ENCODE data around the gene ENO4. TPM values are rescaled to one million over a fixed set of nuclear protein-coding genes. Genes with fewer than 3 reads are reported as not detected.

The ENO4 gene
- total RNA-seq, 2 experiments from 2014 or later: not detected

DNA sequence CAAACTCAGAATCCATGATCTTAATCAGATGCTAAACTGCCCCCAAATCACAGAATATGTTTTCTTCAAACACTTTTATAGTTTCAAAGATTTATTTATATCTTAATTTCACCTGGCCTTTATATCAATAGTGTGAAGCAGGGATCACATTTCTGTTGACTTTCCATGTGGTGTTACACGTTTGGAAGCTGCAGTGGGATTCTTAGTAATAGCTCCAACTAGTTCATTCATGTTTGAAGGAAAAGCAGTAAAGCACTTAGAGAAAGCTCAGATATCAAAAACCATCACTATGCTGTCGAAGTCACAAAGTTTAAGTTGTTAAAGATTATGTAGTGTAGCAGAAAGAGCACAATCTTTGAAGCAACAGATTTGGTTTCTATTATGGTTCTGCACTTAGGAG is 16.8 kb downstream of the ENO4 start:
- Mint-ChIP-seq H3K36me3 (ENCODE audit: low read depth) (no peaks in the 10 kb centered on the region), H3K4me3 (no peak overlapping the region), H3K27ac (no peak overlapping the region), H3K27me3 (no peaks in the 10 kb centered on the region), H3K4me1 (no peaks in the 10 kb centered on the region), H3K9me3 (no peaks in the 10 kb centered on the region)
- ChIA-PET POLR2A (no interaction called here), CTCF (no interaction called here)
- no peak for DNase-seq

DNA sequence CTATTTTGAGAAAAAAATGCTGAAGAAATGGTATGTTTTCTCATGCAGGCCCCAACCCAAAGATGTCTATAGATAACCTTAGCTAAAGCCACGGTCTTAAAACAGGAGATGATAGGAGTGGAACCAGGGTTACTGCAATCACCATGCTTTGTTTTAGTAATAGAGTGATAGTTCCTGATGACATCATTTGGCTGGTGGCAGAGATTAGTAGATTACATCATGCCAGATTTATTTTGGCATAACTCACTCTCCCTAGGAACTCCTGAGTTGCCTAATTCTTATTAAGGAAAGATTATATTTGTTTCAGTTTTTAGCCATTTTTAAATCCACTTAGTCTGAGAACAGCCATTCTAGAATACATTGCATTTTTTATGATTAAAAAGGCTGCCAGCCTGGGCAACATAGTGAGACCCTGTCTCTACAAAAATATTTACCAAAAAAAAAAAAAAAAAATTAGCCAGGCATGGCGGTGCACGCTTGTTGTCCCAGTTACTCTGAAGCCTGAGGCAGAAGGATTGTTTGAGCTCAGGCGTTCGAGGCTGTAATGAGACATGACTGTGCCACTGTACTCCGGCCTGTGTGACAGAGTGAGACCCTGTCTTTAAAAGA is 17.8 kb downstream of the ENO4 start:
- H3K4me1 Mint-ChIP-seq: no peaks in the 10 kb centered on the region

GRCh38 chr10:116868198-116868676 is 18.9 kb downstream of the ENO4 start:
- Mint-ChIP-seq H3K36me3 (ENCODE audit: low read depth) (no peaks in the 10 kb centered on the region), H3K4me3 (no peak overlapping the region), H3K9me3 (no peaks in the 10 kb centered on the region), H3K27me3 (no peaks in the 10 kb centered on the region), H3K27ac (no peak overlapping the region), H3K4me1 (no peaks in the 10 kb centered on the region)
- CTCF ChIA-PET: no interaction called here
- POLR2A ChIA-PET: no interaction called here
- DNase-seq: no peak

More for the DNA sequence above, 17.8 kb downstream of the ENO4 start:
- ChIA-PET CTCF (no interaction called here), POLR2A (no interaction called here)
- no peak for DNase-seq
- Mint-ChIP-seq H3K4me3 (no peak overlapping the region), H3K27ac (no peak overlapping the region), H3K36me3 (ENCODE audit: low read depth) (no peaks in the 10 kb centered on the region), H3K27me3 (no peaks in the 10 kb centered on the region), H3K9me3 (no peaks in the 10 kb centered on the region)

- DNase-seq: no peak
- no peak overlapping the region for H3K27ac Mint-ChIP-seq
- CTCF ChIA-PET: no interaction called here
- no peaks in the 10 kb centered on the region for H3K27me3 Mint-ChIP-seq
- H3K4me1 Mint-ChIP-seq: no peaks in the 10 kb centered on the region
- POLR2A ChIA-PET: no interaction called here
- H3K9me3 Mint-ChIP-seq: no peaks in the 10 kb centered on the region
- H3K4me3 Mint-ChIP-seq: no peak overlapping the region
- no peaks in the 10 kb centered on the region for H3K36me3 Mint-ChIP-seq (ENCODE audit: low read depth)
Observed at GRCh38 chr10:116868722-116869121, 19.4 kb downstream of the ENO4 start.

DNA sequence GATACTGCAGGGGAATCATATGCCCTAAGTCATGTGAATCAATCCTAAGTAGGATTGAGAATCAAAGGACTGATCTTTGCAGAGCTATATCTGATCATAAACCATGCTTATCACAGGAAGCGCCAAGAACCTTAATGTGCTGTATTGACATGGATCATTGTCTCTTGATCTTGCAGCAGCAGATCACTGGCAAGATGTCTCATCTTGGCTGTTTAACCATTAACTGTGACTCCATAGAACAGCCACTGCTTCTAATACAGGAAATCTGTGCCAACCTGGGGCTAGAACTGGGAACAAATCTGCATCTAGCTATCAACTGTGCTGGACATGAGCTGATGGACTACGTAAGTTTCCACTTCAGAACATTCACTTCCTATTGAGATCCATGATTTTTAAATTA is 21.6 kb downstream of the ENO4 start:
- CTCF ChIA-PET: no interaction called here
- H3K9me3 Mint-ChIP-seq: no peaks in the 10 kb centered on the region
- H3K4me1 Mint-ChIP-seq: no peaks in the 10 kb centered on the region
- DNase-seq: no peak
- H3K36me3 Mint-ChIP-seq (ENCODE audit: low read depth): no peaks in the 10 kb centered on the region
- no peak overlapping the region for H3K4me3 Mint-ChIP-seq
- H3K27ac Mint-ChIP-seq: no peak overlapping the region
- no peaks in the 10 kb centered on the region for H3K27me3 Mint-ChIP-seq
- POLR2A ChIA-PET: no interaction called here

GRCh38 chr10:116873134-116873533 is 23.8 kb downstream of the ENO4 start:
- Mint-ChIP-seq H3K9me3 (no peaks in the 10 kb centered on the region), H3K27me3 (no peaks in the 10 kb centered on the region), H3K4me3 (no peak overlapping the region), H3K27ac (no peak overlapping the region), H3K36me3 (ENCODE audit: low read depth) (no peaks in the 10 kb centered on the region), H3K4me1 (no peaks in the 10 kb centered on the region)
- ChIA-PET POLR2A (no interaction called here), CTCF (no interaction called here)
- no peak for DNase-seq

GRCh38 chr10:116875897-116876296 is 26.6 kb downstream of the ENO4 start:
- H3K4me3 Mint-ChIP-seq: no peak overlapping the region
- DNase-seq: no peak
- no peaks in the 10 kb centered on the region for H3K27me3 Mint-ChIP-seq
- ChIA-PET POLR2A (no interaction called here), CTCF (no interaction called here)
- no peaks in the 10 kb centered on the region for H3K9me3 Mint-ChIP-seq
- no peaks in the 10 kb centered on the region for H3K4me1 Mint-ChIP-seq
- H3K36me3 Mint-ChIP-seq (ENCODE audit: low read depth): no peaks in the 10 kb centered on the region
- no peak overlapping the region for H3K27ac Mint-ChIP-seq

- Mint-ChIP-seq H3K27ac (no peak overlapping the region), H3K27me3 (peaks cover 2% of the 10 kb centered on the region), H3K36me3 (ENCODE audit: low read depth) (no peaks in the 10 kb centered on the region), H3K4me3 (no peak overlapping the region), H3K9me3 (no peaks in the 10 kb centered on the region), H3K4me1 (no peaks in the 10 kb centered on the region)
- ChIA-PET POLR2A (no interaction called here), CTCF (no interaction called here)
- no peak for DNase-seq
Observed at GRCh38 chr10:116877391-116877790, 28.1 kb downstream of the ENO4 start.

DNA sequence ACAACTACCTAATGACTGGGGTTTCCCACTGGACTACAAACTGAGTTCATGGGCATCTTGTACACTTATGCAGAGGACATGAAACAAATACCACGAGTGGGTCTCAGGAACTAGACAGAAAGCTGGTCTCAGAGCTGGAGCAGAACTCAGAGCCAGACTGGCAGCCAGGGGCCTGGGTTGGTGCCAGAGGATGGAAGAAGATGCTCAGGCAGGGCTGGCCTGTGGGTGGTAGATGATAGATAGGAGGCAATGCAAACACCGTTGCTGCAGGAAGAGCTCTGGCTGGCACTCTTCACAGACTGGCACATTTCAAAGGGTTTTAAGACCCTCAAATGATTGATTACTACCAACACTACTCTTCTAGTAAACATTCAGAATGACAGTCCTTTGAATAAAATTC is 28.8 kb downstream of the ENO4 start:
- ChIA-PET POLR2A (no interaction called here), CTCF (no interaction called here)
- no peak for DNase-seq
- no peak overlapping the region for H3K27ac Mint-ChIP-seq
- peaks cover 2% of the 10 kb centered on the region for H3K27me3 Mint-ChIP-seq
- H3K4me1 Mint-ChIP-seq: no peaks in the 10 kb centered on the region
- H3K4me3 Mint-ChIP-seq: no peak overlapping the region
- H3K36me3 Mint-ChIP-seq (ENCODE audit: low read depth): no peaks in the 10 kb centered on the region
- H3K9me3 Mint-ChIP-seq: no peaks in the 10 kb centered on the region

GRCh38 chr10:116879817-116880216 is 30.5 kb downstream of the ENO4 start:
- CTCF ChIA-PET: no interaction called here
- Mint-ChIP-seq H3K36me3 (ENCODE audit: low read depth) (no peaks in the 10 kb centered on the region), H3K4me3 (no peak overlapping the region), H3K9me3 (no peaks in the 10 kb centered on the region), H3K4me1 (no peaks in the 10 kb centered on the region), H3K27ac (no peak overlapping the region), H3K27me3 (peaks cover 2% of the 10 kb centered on the region)
- POLR2A ChIA-PET: no interaction called here
- no peak for DNase-seq

DNA sequence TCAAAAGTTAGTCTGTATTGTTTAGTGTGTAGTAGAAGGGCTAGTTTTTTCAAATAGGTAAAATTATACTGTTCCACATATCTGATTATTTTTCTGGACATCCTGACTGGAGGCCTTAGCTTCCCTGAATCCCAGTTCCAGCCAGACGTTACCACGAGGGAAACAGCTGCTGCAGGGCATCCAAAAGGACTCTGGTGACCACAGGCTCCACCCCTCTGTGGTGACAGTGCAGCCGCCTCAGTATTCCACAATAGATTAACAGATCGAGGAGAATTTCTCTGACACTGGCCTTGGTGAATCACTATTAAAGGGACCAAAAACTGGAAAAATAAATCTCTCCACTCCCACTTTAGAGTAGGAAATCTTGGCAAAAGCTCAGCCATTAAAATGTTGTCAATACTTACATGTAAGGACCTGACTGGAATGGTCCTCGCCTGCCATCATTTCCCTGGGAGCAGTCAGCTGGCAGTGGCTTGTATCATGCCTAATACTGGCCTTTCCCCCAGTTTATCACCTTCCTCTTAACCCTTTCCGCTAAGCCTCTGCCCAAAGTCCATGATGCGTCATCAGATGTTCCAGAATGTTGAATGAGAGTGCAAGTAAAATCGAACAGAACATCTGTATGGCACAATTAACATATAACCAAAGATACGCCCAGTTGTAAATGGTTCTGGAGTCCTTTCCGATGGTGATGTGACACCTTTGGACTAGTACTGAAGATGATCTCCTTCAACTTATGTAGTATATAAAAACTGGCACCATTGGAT is 31.6 kb downstream of the ENO4 start:
- no peak overlapping the region for H3K4me3 Mint-ChIP-seq
- no peaks in the 10 kb centered on the region for H3K9me3 Mint-ChIP-seq
- no peak for DNase-seq
- ChIA-PET CTCF (no interaction called here), POLR2A (no interaction called here)
- H3K27me3 Mint-ChIP-seq: peaks cover 2% of the 10 kb centered on the region
- no peaks in the 10 kb centered on the region for H3K36me3 Mint-ChIP-seq (ENCODE audit: low read depth)
- H3K4me1 Mint-ChIP-seq: no peaks in the 10 kb centered on the region
- no peak overlapping the region for H3K27ac Mint-ChIP-seq

DNA sequence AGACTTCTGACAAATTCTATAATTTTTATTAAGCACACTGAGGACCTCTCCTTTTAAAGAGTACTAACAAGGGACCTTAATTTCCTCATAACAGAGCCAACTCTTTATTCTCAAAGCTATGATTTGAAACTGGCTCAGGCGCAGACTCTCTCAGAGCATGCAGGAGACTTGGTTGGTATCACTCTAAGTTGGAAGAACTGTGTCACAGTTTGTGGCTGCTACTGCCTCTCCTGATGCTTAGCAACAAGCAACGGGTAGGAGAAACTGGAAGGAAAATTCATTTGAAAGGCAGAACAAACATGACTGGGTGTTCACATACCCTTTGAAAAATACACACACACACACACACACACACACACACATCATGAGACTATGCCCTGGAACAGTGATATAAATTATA is 33.3 kb downstream of the ENO4 start:
- Mint-ChIP-seq H3K4me3 (no peak overlapping the region), H3K36me3 (ENCODE audit: low read depth) (no peaks in the 10 kb centered on the region), H3K4me1 (no peaks in the 10 kb centered on the region), H3K9me3 (no peaks in the 10 kb centered on the region), H3K27me3 (peaks cover 2% of the 10 kb centered on the region), H3K27ac (no peak overlapping the region)
- no peak for DNase-seq
- CTCF ChIA-PET: no interaction called here
- POLR2A ChIA-PET: no interaction called here

- Mint-ChIP-seq H3K9me3 (no peaks in the 10 kb centered on the region), H3K27ac (no peak overlapping the region), H3K27me3 (peaks cover 8% of the 10 kb centered on the region), H3K4me3 (no peak overlapping the region), H3K4me1 (no peaks in the 10 kb centered on the region), H3K36me3 (ENCODE audit: low read depth) (no peaks in the 10 kb centered on the region)
- CTCF ChIA-PET: no interaction called here
- DNase-seq: no peak
- POLR2A ChIA-PET: no interaction called here
Observed at GRCh38 chr10:116886772-116887171, 37.5 kb downstream of the ENO4 start.

DNA sequence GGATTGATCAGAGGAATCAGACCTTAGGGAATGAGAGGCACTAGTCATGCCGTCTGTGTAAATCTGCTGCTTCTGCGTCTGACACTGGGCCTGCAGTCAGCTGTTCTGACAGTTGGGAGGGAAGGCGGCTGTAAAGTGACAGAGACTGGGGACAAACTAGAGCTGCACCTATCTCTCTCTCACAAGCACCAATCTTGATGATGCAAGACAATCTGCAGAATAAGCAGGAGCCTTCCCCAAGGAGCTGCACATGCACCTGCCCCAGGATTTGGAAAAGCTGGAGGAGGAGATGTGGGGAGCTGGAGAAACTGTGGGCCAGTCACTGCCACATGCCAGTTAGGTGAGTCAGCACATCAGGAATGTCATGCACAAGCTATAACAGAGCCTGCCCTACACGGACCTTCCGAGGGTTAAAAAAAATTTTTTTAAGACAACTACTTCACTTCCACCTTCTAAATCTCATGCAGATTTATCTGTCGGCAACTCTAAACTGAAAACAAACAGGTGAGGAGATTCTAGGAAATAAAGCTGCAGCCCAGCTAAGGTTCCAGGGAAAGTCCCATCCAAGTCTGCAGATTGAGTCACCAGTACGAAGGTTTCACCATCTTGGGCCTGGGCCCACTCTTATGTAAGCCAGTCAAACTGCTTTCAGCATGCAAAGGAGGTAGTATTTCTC is 39.2 kb downstream of the ENO4 start:
- Mint-ChIP-seq H3K4me3 (no peak overlapping the region), H3K4me1 (no peaks in the 10 kb centered on the region), H3K27ac (no peak overlapping the region), H3K36me3 (ENCODE audit: low read depth) (no peaks in the 10 kb centered on the region), H3K9me3 (no peaks in the 10 kb centered on the region), H3K27me3 (peaks cover 13% of the 10 kb centered on the region)
- ChIA-PET POLR2A (no interaction called here), CTCF (no interaction called here)
- DNase-seq: no peak

Measured in activated CD4-positive, alpha-beta memory T cell treated with anti-CD3 and anti-CD28 coated beads, Interleukin-2, amount 10 ng/mL, durations not matched to agents 7 days and 5 days (primary cell).